GM21529 (cell line): ENCODE data around the gene MX2.

Experiments used
- ATAC-seq: cut with Tn5 transposase; IDR thresholded peaks from one replicate; pipeline ENCODE4 v1.9.1; 2021; ENCODE audit not compliant: unreplicated experiment

The MX2 gene

GRCh38 chr21:41432562-41433460 is 71.0 kb downstream of the MX2 start:
- ATAC-seq, result no peak

GRCh38 chr21:41433566-41433965 is 71.7 kb downstream of the MX2 start:
- ATAC-seq, result no peak

GRCh38 chr21:41435706-41436105 is 73.9 kb downstream of the MX2 start:
- no peak for ATAC-seq

GRCh38 chr21:41437729-41438128 is 75.9 kb downstream of the MX2 start:
- ATAC-seq, result no peak

- ATAC-seq, result no peak
These were observed 76.7 kb downstream of the MX2 start for GRCh38 chr21:41438425-41439113.

GRCh38 chr21:41439248-41439647 is 77.4 kb downstream of the MX2 start:
- no peak for ATAC-seq

- no peak for ATAC-seq
These were observed 79.7 kb downstream of the MX2 start for GRCh38 chr21:41441546-41441945.

GRCh38 chr21:41442481-41443186 is 80.8 kb downstream of the MX2 start:
- ATAC-seq, result no peak

GRCh38 chr21:41443562-41443961 is 81.7 kb downstream of the MX2 start:
- ATAC-seq, result no peak

GRCh38 chr21:41444703-41445464 is 83.1 kb downstream of the MX2 start:
- ATAC-seq, result no peak

GRCh38 chr21:41445465-41445862 is 83.6 kb downstream of the MX2 start:
- no peak for ATAC-seq

GRCh38 chr21:41446586-41446985 is 84.8 kb downstream of the MX2 start:
- no peak for ATAC-seq

GRCh38 chr21:41447356-41447755 is 85.5 kb downstream of the MX2 start:
- ATAC-seq, result no peak

GRCh38 chr21:41449613-41450012 is 87.8 kb downstream of the MX2 start:
- ATAC-seq, result no peak

- ATAC-seq, result no peak
These were observed 90.2 kb downstream of the MX2 start for GRCh38 chr21:41451753-41452676.

GRCh38 chr21:41453198-41453597 is 91.4 kb downstream of the MX2 start:
- no peak for ATAC-seq

GRCh38 chr21:41453761-41454160 is 91.9 kb downstream of the MX2 start:
- no peak for ATAC-seq

GRCh38 chr21:41458121-41458520 is 96.3 kb downstream of the MX2 start:
- ATAC-seq, result no peak

GRCh38 chr21:41458559-41458958 is 96.7 kb downstream of the MX2 start:
- ATAC-seq, result no peak
